HG03159 (cell line): ENCODE data around the gene PCDHA8.
"Not testable (repeated sequence)": the region's sequence is repeated elsewhere in the genome, so short reads cannot be mapped to it uniquely, and the experiment has no call there.

Experiments used
- ATAC-seq: cut with Tn5 transposase; IDR thresholded peaks from one replicate; pipeline ENCODE4 v1.9.1; 2021; ENCODE audit warnings: mild to moderate bottlenecking, moderate library complexity; ENCODE audit not compliant: unreplicated experiment

The PCDHA8 gene

DNA sequence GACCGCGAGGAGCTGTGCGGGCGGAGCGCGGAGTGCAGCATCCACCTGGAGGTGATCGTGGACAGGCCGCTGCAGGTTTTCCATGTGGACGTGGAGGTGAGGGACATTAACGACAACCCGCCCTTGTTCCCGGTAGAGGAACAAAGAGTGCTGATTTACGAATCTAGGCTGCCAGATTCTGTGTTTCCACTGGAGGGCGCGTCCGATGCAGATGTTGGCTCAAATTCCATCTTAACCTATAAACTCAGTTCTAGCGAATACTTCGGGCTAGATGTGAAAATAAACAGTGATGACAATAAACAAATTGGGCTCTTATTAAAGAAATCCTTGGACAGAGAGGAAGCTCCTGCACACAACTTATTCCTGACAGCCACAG, 12.6 kb upstream of the PCDHA8 start:
- ATAC-seq: no peak

DNA sequence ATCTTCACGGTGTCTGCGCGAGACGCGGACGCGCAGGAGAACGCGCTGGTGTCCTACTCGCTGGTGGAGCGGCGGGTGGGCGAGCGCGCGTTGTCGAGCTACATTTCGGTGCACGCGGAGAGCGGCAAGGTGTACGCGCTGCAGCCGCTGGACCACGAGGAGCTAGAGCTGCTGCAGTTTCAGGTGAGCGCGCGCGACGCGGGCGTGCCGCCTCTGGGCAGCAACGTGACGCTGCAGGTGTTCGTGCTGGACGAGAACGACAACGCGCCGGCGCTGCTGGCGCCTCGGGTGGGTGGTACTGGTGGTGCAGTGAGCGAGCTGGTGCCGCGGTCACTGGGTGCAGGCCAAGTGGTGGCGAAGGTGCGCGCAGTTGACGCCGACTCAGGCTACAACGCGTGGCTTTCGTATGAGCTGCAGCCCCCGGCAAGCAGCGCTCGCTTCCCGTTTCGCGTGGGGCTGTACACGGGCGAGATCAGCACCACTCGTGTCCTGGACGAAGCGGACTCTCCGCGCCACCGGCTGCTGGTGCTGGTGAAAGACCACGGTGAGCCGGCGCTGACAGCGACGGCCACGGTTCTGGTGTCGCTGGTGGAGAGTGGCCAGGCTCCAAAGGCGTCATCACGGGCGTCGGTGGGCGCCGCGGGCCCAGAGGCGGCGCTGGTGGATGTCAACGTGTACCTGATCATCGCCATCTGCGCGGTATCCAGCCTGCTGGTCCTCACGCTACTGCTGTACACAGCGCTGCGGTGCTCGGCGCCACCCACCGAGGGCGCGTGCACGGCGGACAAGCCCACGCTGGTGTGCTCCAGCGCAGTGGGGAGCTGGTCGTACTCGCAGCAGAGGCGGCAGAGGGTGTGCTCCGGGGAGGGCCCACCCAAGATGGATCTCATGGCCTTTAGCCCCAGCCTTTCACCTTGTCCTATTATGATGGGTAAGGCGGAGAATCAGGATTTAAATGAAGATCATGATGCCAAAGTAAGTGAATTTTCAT, 11.2 kb upstream of the PCDHA8 start:
- ATAC-seq: not testable (repeated sequence)

DNA sequence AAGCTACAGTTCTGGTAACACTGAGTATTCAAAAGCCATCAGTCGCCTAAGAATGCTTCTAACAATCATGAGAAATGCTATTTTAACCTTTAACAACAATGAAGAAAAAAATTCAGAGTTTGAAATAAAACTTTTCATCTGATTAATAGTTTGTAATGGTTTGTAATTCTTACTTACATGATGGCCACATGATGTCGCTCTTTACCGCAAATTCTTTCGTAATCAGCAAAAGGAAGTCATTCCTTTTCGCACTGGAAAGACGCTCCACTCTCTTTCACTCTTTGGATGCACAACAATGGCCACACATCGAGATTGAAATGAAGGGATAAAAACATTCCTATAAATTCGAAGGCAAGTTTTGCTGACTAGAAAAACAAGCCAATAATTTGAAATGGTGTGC, 7.0 kb upstream of the PCDHA8 start, which contains the start of gene PCDHA7:
Gene PCDHA7 (plus strand): TSS at position 277 of the 400 bp plus-strand sequence. CDS start 115 bp downstream, at position 392.
- no peak for ATAC-seq

- not testable (repeated sequence) for ATAC-seq
Measured at GRCh38 chr5:140834439-140835008, 6.5 kb upstream of the PCDHA8 start.

GRCh38 chr5:140835622-140836510, 5.1 kb upstream of the PCDHA8 start:
- no peak for ATAC-seq

- ATAC-seq: no peak
Measured at GRCh38 chr5:140842798-140843733, 2.1 kb downstream of the PCDHA8 start.

DNA sequence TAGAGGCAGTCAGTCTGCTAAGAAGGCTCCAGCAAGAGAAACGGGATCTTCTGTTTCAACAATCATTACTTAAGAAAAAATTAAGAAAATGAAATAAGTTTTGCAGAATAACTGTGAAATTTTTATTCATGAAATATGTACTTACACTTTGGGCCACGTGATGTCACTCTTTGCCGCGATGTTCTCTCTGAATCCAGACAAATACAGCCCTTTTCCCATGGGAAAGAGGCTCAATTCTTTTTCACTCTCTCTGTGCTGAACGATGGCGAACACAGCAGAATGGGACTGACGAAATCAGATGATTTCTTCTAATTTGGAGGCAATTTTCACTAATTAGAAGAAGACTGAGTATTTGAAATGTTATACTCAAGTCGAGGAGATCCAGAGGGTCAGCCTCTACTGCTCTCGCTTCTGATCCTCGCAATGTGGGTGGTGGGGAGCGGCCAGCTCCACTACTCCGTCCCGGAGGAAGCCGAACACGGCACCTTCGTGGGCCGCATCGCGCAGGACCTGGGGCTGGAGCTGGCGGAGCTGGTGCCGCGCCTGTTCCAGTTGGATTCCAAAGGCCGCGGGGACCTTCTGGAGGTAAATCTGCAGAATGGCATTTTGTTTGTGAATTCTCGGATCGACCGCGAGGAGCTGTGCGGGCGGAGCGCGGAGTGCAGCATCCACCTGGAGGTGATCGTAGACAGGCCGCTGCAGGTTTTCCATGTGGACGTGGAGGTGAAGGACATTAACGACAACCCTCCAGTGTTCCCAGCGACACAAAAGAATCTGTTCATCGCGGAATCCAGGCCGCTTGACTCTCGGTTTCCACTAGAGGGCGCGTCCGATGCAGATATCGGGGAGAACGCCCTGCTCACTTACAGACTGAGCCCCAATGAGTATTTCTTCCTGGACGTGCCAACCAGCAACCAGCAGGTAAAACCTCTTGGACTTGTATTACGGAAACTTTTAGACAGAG, 7.4 kb downstream of the PCDHA8 start, which contains the start of gene PCDHA9:
Gene PCDHA9 (plus strand): TSS at position 244 of the 964 bp plus-strand sequence. CDS start 114 bp downstream, at position 358.
- ATAC-seq: not testable (repeated sequence)

GRCh38 chr5:140849831-140850634, 9.0 kb downstream of the PCDHA8 start:
- not testable (repeated sequence) for ATAC-seq

DNA sequence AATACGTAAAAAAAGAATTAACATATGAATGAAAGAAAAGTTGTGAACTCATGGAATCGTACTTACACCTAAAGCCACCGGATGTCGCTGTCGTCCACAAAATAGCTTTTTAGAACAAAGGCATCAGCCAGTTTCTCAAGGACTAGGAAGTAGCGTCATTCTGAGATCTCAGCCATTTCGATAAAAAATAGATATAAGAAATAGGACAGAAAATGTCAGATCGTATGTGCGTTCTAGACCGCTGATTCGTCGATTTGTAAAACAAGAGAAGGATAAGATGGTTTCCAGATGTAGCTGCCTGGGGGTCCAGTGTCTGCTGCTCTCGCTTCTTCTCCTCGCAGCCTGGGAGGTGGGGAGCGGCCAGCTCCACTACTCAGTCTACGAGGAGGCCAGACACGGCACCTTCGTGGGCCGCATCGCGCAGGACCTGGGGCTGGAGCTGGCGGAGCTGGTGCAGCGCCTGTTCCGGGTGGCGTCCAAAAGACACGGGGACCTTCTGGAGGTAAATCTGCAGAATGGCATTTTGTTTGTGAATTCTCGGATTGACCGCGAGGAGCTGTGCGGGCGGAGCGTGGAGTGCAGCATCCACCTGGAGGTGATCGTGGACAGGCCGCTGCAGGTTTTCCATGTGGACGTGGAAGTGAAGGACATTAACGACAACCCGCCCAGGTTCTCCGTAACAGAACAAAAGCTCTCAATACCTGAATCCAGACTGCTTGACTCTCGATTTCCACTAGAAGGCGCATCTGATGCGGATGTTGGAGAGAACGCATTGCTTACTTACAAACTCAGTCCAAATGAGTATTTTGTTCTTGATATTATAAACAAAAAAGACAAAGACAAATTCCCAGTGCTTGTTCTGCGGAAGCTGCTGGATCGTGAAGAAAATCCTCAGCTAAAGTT, 15.0 kb downstream of the PCDHA8 start, which contains the start of gene PCDHA10:
Gene PCDHA10 (plus strand): TSS at position 126 of the 903 bp plus-strand sequence. CDS start 152 bp downstream, at position 278.
- no peak for ATAC-seq

- ATAC-seq: no peak
Measured at GRCh38 chr5:140857177-140857986, 16.4 kb downstream of the PCDHA8 start.

GRCh38 chr5:140857987-140858240, 16.9 kb downstream of the PCDHA8 start:
- no peak for ATAC-seq

DNA sequence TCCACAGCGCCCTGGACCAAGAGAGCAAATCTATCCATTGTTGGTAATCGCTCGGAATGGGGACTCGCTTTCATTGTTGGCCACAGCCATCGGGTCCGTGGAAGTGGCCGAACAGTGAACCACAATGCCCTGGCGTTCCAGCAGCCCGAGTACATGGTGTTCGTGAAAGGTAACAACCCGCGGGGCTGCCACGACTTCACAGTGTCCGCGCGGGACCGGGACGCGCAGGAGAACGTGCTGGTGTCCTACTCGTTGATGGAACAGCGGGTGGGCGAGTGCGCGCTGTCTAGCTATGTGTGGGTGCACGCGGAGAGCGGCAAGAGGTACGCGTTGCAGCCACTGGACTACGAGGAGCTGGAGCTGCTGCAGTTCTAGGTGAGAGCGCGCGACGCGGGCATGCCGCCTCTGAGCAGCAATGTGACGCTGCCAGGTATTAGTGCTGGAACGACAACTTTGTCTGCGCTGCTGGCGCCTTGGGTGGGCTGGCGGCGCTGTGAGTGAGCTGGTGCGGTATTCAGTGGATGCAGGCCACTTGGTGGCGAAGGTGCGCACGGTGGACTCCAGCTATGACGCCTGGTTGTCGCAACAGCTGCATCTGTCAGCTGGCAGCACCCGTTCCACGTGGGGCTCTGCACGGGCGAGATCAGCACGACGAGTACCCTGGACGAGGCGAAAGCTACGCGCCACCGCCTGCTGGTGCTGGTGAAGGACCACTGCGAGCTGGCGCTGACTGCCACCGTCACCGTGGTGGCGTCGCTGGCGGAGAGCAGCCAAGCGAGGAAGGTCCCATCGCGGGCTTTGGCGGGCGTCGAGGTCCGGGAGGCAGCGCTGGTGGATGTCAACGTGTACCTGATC, 21.7 kb downstream of the PCDHA8 start:
- ATAC-seq: no peak

GRCh38 chr5:140868721-140869554, 28.0 kb downstream of the PCDHA8 start, which contains the start of gene PCDHA11:
Gene PCDHA11 (plus strand): TSS chr5:140868957. CDS start chr5:140869104, 147 bp downstream.
- ATAC-seq: no peak

GRCh38 chr5:140869555-140869886, 28.5 kb downstream of the PCDHA8 start:
- no peak for ATAC-seq
